ENCODE measurements around the gene ZXDC.

The ZXDC gene

DNA sequence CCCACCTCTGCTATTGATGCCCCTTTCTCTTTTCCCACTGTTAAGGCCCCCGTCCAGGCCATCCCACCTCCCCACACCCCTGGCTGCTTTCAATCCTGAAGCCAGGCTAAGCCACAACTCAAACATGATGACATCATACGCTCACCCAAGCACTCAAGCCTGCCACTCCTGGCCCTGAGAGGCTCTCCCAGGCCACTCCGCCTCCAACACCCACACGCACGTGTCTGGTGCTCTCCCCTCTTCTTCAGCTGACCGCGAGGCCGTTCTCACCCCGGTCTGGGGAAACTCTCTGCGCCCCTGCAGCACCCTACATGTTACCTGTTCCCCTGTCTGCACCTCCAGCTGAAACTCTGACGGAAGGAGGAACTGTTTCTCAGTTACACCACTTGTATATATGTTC, 6.2 kb downstream of the ZXDC start:
- DNase-seq = no peak

DNA sequence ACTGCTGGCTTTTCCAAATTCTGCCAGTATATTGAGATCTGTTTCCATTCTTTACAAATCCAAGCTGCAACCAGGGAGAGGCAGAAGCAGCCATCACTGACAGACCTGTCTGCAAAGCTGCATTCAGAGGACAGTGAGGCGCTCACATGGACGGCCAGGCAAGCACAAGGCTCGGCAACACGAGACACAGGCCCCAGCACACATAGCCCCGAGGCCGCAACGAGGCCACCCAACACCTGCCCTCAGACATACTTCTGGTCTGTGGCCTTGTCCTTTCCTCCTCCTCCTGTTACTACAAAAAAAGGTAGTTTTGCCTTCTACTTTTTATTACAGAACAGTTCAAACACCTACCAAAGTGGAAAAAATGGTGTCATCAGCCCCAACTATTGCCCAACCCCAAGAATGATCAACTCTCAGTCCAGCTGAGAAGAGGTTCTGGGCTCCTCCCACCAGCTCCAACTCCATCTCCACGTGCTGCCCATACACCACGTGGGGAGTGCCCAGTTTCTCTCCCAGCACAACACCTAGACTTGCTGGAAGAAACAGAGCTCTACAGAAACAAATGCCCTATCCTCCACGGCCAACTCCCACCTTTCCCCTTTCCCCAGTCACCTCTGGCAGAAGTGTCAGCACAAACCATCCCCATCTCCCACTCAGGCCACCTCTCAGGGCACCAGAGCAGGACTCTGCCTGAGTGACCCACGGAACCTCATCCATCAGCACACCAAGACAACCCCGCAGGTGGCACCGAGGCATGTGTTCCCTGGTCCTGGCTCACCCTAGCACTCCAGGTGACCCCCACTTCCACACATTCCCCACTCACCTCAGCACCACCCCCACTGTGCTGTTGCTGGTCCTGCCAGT, 7.4 kb downstream of the ZXDC start:
- no peak for DNase-seq

- no peak for DNase-seq
These were observed 8.1 kb downstream of the ZXDC start for GRCh38 chr3:126467611-126467955.

DNA sequence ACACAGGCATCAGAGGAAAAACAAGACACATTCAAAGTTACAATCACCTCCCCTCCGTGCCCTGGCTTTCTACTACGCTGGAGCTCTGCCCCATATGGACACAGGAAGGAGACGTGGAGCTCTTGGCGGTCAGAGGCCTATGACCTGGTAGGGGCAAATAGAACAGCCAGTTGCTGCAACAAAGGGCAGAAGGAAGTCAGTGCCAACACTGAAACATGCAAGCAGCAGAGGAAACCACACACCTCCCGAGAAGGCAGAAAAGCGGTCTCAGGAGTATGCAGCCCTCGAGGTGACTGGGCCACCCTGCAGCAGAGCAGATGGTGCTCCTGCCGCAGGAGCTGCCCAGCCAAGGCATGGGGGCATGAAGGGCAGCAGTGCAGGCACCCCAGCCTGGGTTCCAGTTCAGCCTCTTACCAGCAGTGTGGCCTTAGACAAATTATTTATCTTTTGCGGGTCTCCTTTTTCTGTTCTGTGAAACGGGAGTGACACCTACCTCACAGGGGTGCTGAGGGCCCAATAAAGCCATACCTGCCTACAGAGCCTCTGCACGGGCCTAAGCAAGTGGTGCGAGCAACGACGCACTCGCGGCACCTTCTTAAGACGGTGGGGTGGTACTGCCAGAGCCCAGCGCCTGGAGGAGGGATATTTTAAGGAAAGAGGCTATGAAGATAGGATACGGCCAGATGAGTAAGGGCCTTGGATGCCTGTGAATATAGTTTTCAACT, 8.6 kb downstream of the ZXDC start:
- DNase-seq = no peak

GRCh38 chr3:126465928-126466544, 9.7 kb downstream of the ZXDC start:
- no peak for DNase-seq

DNA sequence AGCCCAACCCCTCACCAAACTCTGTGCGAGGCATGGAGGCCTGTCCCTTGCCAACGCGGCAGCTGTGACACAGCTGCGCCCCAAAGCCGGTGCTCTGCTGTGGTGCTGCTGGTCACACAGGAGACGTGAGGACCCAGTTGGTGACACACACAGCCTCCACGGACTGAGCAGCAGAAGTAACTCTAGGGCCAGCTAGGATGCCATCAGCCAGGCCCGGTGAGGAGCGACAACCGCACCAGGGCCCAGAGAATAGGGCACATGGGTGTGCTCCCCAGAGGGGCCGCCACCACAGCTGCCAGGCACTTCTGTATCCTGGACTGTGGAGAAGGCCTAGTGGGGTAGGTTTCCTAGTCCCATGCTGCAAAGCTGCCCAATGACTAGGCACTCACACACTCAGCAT, 10.7 kb downstream of the ZXDC start:
- no peak for DNase-seq

GRCh38 chr3:126464494-126464893, 11.2 kb downstream of the ZXDC start:
- DNase-seq = no peak

DNA sequence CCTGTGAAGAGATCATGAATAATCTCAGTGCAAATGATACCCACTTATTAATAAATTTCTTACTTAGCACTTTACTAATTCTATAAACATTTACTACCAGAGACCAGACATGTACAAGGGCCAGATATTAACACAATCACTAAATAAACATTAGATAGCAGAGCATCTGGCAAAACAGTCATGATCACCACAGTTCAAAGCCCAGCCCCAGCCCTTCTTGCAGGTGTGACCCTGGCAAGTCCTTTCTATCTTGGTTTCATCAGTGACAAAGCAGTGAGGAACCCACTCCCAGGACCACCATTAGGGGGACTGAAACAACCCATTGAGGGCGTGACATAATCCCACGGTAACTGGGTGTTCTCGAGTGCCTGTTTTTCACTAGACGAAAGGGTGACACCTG, 11.6 kb downstream of the ZXDC start:
- DNase-seq = no peak

DNA sequence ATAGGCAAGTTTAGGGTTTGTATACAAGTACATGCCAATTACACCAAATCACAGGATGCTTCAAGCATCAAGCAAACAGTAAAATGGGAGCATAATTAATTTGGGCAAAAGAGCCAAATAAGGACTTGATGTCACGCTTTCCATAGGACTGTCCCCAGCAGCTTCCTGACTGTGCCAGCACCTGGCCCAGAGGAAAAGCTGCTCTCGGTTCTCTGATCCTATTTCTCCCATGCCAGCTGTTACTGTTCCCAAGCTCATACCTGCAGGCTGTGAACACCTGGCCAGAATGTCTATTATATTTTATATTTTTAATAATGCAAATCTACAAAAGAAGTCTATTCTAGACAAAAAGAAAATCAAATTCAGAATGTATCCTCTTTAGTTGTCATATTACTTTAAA, 12.2 kb downstream of the ZXDC start:
- no peak for DNase-seq

GRCh38 chr3:126461450-126462070, 14.1 kb downstream of the ZXDC start:
- DNase-seq = no peak

DNA sequence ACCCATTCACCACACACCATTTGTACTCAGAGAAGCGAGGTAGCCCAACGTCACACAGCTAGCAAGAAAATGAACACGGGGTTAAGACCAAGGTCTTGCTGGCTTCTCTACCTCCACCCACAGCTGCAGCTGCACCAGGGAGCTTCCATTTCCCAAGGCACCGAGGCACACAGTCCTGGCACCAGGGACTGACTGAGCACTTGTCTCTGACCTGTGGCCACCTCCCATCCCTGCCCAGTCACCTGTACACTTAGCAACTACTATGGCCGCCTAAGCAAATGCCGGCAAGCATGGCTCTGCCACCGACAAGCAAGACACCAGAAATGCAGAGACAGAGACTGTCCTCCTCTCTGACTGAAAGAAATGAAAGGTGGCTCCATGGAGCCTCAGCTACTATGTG, 15.3 kb downstream of the ZXDC start:
- no peak for DNase-seq

DNA sequence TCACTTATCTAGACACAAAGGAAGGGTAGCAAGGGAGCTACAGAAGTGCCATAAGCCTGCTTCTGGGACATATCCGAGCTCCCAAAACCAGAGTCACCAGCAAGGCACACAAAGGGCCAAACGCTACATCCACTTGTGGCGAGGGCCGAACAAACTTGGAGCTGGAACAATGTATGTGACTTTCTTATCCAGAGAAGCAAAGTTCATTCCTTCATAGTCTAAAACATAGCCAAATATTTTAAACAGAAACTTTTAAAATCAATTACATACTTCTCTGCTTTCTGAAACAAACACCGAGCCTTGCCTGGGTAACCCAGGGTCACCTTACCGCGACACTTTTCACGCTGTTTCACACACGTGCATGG, 15.9 kb downstream of the ZXDC start:
- DNase-seq = no peak

- no peak for DNase-seq
These were observed 16.5 kb downstream of the ZXDC start for GRCh38 chr3:126459111-126459762.

DNA sequence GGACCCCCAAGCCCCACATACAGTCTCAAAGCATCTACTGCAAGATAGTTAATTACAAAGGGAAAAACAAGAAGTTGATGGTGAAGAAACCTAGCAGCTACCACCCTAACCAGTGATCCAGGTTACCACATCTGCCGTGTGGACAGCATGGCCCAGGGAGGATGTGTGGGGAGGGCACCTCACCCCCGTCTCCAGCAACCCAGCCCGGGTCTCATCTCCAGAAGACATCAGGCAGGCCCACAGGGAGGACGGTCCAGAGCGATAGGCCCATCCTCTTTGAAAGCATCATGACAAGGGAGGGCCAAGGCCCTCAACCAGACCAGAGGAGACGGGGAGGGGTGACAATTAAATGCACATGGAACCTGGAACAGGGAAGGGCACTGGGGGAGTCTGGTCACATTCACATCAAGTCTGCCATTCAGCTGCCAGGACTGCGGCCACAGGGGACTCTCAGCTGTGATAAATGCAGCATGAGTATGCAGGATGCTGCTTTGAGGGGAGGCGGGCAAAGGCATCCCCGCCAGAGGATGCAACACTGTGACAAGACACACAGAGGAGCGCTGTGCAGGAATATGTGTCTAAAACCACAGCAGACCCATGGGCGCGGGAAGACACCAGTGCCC, 18.8 kb downstream of the ZXDC start:
- DNase-seq = no peak

GRCh38 chr3:126456211-126456610, 19.5 kb downstream of the ZXDC start:
- DNase-seq = no peak

GRCh38 chr3:126454437-126455198, 21.1 kb downstream of the ZXDC start:
- DNase-seq = no peak

DNA sequence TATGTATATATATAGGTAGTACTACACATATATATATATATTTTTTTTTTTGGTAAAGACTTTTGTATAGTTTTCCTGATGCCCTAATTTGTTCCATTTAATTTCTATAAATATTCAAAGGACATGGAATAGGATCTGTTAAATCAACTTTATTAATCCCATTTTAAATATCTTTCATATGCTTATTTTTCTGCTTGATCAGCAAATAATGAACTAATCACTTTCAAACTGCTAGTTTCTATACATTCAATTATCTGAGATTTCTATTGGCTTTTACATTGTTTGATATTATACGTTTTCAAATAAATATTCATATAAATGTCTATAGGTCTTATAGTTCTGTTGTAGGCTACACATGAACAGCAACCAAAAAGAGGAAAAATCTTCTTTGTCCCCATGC, 21.7 kb downstream of the ZXDC start:
- DNase-seq = no peak

- no peak for DNase-seq
These were observed 23.5 kb downstream of the ZXDC start for GRCh38 chr3:126452213-126452612.

DNA sequence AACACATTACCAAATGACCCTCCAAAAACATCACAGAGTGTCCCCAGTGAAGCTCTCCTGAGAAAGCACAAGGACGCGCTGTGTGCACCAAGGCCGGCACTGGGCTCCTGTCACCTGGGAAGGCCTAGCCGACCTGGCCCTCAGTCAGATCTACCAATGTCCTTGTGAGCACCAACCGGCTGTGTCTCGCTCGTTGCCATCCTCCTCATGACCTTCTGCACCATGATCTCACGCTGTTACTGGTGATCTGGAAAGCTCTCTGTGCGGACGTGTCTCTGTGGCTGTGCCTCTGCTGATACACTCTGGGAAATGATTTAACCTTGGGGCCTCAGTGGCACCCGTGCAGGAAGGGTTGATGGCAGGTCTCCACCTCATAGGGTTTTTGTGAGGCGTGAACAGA, 24.2 kb downstream of the ZXDC start:
- DNase-seq = no peak

GRCh38 chr3:126450744-126451143, 24.9 kb downstream of the ZXDC start:
- DNase-seq = no peak

DNA sequence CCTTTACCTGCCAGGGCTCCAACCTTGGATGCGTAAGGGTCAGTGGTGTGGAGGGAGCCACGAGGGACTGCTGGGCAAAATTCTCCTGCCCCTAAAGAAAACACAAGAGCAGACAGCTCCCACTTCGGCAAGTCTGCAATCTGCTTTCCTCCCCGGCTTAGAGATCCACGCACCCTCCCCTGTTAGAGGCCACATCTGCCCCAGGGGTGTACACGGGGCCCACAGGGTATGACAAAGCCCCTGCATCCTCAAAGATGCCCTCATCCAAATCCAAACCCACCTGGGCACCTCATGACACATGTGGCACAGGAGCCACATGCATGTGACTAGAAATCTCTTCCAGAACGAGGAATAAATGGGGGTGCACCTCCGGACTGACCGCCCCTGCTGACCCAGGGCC, 25.5 kb downstream of the ZXDC start:
- DNase-seq = no peak

- DNase-seq = no peak
These were observed 26.1 kb downstream of the ZXDC start for GRCh38 chr3:126449621-126450051.

Data from stimulated activated CD4-positive, alpha-beta T cell treated with anti-CD3 and anti-CD28 coated beads, Interleukin-1b, Interleukin-23, amount 100 ng/mL, for 48 hours (primary cell).